GM12878 (cell line): ENCODE data around the gene GARNL3. TPM values are rescaled to one million over a fixed set of nuclear protein-coding genes. Genes with fewer than 3 reads are reported as not detected.

ENCODE experiments used
- ATAC-seq: fragments of 200-7000 bp; cut with Tn5 transposase; 3 replicates; pipeline ENCODE4 v1.9.1; 2020; ENCODE audit warnings: mild to moderate bottlenecking, moderate library complexity
- BruUV-seq: library from RNA; stranded (reverse); fragments of 400-500 nt; replicated peaks from 2 replicates; lab custom pipeline; 2021; lab: Mats Ljungman, UMichigan
- CTCF ChIA-PET: fragments of 300-600 bp; sonication (Branson Sonifier 250); formaldehyde crosslinking; extraction: SDS; loops from one replicate; lab custom pipeline; 2021; ENCODE audit warnings: inconsistent platforms; lab: Yijun Ruan, JAX
- POLR2A ChIA-PET: fragments of 350-600 bp; formaldehyde crosslinking; extraction: SDS; loops from one replicate; lab custom pipeline; 2021; ENCODE audit warnings: inconsistent platforms; lab: Charles Lee
- RAD21 ChIA-PET: fragments of 300-600 bp; sonication (Branson Sonifier 250); formaldehyde crosslinking; loops from one replicate; lab custom pipeline; 2023; ENCODE audit warnings: antibody characterized with exemption; ENCODE audit not compliant: unreplicated experiment; lab: Charles Lee
- SMC1A ChIA-PET: fragments of 300-600 bp; sonication (Branson Sonifier 250); formaldehyde crosslinking; loops from one replicate; lab custom pipeline; 2023; ENCODE audit not compliant: unreplicated experiment, uncharacterized antibody; lab: Charles Lee
- DNase-seq: peaks from one replicate; pipeline ENCODE4 v3.0.0-alpha.2; 2011; ENCODE audit warnings: low read depth, low spot score
- FAIRE-seq: peaks from 3 replicates; lab custom pipeline; 2011; peaks lifted over from hg19 to GRCh38; lab: Jason Lieb, UNC
- H2AFZ ChIP-seq: 2 replicates; pipeline ENCODE4 v1.6.0; 2011; ENCODE audit warnings: low read depth, low read length, control low read depth; ENCODE audit not compliant: control insufficient read depth
- H3K27ac ChIP-seq: 2 replicates; pipeline ENCODE4 v1.5.1; 2011; ENCODE audit warnings: control low read depth; ENCODE audit not compliant: control insufficient read depth, insufficient read depth
- H3K27me3 ChIP-seq, 2 experiments: replicated peaks in 1 of 2; 2 replicates each; pipeline versions ENCODE4 v1.6.0 to v1.6.1; 2011; ENCODE audit warnings: low read length in 1 of 2; ENCODE audit not compliant: control insufficient read depth in 2 of 2, insufficient read depth in 2 of 2
- H3K36me3 ChIP-seq, 2 experiments: 2 replicates each; pipeline ENCODE4 v1.5.1; 2011; ENCODE audit warnings: low read length in 1 of 2; ENCODE audit not compliant: control insufficient read depth in 2 of 2, insufficient read depth in 2 of 2
- H3K4me1 ChIP-seq: 2 replicates; pipeline ENCODE4 v1.6.1; 2011; ENCODE audit warnings: mild to moderate bottlenecking, low read length, moderate library complexity, mixed read lengths; ENCODE audit not compliant: control insufficient read depth, insufficient read depth
- H3K4me2 ChIP-seq: 2 replicates; pipeline ENCODE4 v1.6.0; 2011; ENCODE audit warnings: control low read depth; ENCODE audit not compliant: control insufficient read depth, insufficient read depth
- H3K4me3 ChIP-seq: fragments of 200-600 bp; sonication (generic); 2 replicates; pipeline ENCODE4 v1.5.1; 2016
- H3K79me2 ChIP-seq: 2 replicates; pipeline ENCODE4 v1.6.0; 2011; ENCODE audit warnings: low read length; ENCODE audit not compliant: control insufficient read depth, insufficient read depth
- H3K9ac ChIP-seq: 2 replicates; pipeline ENCODE4 v1.8.0; 2011; ENCODE audit warnings: low read length, control low read depth, mixed read lengths; ENCODE audit not compliant: control insufficient read depth, insufficient read depth
- H3K9me3 ChIP-seq: replicated peaks from 3 replicates; pipeline ENCODE4 v1.5.1; 2011; ENCODE audit warnings: mild to moderate bottlenecking, low read length; ENCODE audit not compliant: control insufficient read depth, insufficient read depth
- H4K20me1 ChIP-seq: 2 replicates; pipeline ENCODE4 v1.6.0; 2011; ENCODE audit not compliant: control insufficient read depth, insufficient read depth
- ATF7 ChIP-seq: fragments of 450-650 bp; IDR thresholded peaks from 2 replicates; pipeline ENCODE4 v1.6.1; 2016; ENCODE audit warnings: low read depth, mild to moderate bottlenecking
- BCL11A ChIP-seq: IDR thresholded peaks from 2 replicates; pipeline ENCODE4 v1.6.1; 2011; ENCODE audit warnings: low read depth, low read length
- EGR1 ChIP-seq, 2 experiments: IDR thresholded peaks; 1 replicate in 1 of 2; 2 replicates in 1 of 2; pipeline ENCODE4 v1.6.1; 2011 to 2012; ENCODE audit warnings: low read depth in 2 of 2, low read length in 2 of 2, borderline replicate concordance in 1 of 2, mild to moderate bottlenecking in 1 of 2, moderate library complexity in 1 of 2
- EP300 ChIP-seq, 2 experiments: fragments of 150-350 bp in 1 of 2; IDR thresholded peaks; 2 replicates each; pipeline ENCODE4 v1.6.1; 2011 to 2012; ENCODE audit warnings: low read depth in 2 of 2, low read length in 2 of 2, borderline replicate concordance in 1 of 2, improper control_type of control experiment in 1 of 2, inconsistent platforms in 1 of 2; ENCODE audit not compliant: control insufficient read depth in 1 of 2
- EZH2 ChIP-seq: IDR thresholded peaks from 2 replicates; pipeline ENCODE4 v1.6.1; 2012; ENCODE audit warnings: low read depth, mild to moderate bottlenecking, control low read depth, inconsistent platforms, low read length, borderline replicate concordance; ENCODE audit not compliant: control insufficient read depth
- HCFC1 ChIP-seq: fragments of 150-350 bp; IDR thresholded peaks from 2 replicates; pipeline ENCODE4 v1.6.1; 2014; ENCODE audit warnings: low read length
- HDAC2 ChIP-seq: fragments of 200-600 bp; sonication (generic); IDR thresholded peaks from 2 replicates; pipeline ENCODE4 v1.6.1; 2017
- POLR2AphosphoS5 ChIP-seq: IDR thresholded peaks from 2 replicates; pipeline ENCODE4 v1.6.1; 2011; ENCODE audit warnings: mild to moderate bottlenecking, low read length, inconsistent platforms
- POU2F2 ChIP-seq: IDR thresholded peaks from 3 replicates; pipeline ENCODE4 v1.6.1; 2011; ENCODE audit warnings: low read depth, mild to moderate bottlenecking, low read length, borderline replicate concordance
- RB1 ChIP-seq: fragments of 450-650 bp; formaldehyde crosslinking; IDR thresholded peaks from 2 replicates; pipeline ENCODE4 v1.6.1; 2017; ENCODE audit warnings: mild to moderate bottlenecking, borderline replicate concordance
- SIX5 ChIP-seq: IDR thresholded peaks from 2 replicates; pipeline ENCODE4 v1.6.1; 2011; ENCODE audit warnings: mild to moderate bottlenecking, low read depth, low read length, moderate library complexity; ENCODE audit not compliant: severe bottlenecking
- SMARCA5 ChIP-seq: fragments of 450-650 bp; IDR thresholded peaks from 2 replicates; pipeline ENCODE4 v1.6.1; 2017; ENCODE audit warnings: mild to moderate bottlenecking
- SMC3 ChIP-seq: IDR thresholded peaks from 2 replicates; pipeline ENCODE4 v1.6.1; 2011; ENCODE audit warnings: low read length, improper control_type of control experiment, borderline replicate concordance
- SPI1 ChIP-seq: IDR thresholded peaks from 2 replicates; pipeline ENCODE4 v1.6.1; 2011; ENCODE audit warnings: low read depth, mild to moderate bottlenecking, low read length, moderate library complexity, borderline replicate concordance; ENCODE audit not compliant: insufficient read depth
- SREBF1 ChIP-seq: IDR thresholded peaks from 2 replicates; pipeline ENCODE4 v1.6.1; 2012; ENCODE audit warnings: mild to moderate bottlenecking, low read length
- SUZ12 ChIP-seq: fragments of 200-600 bp; sonication (generic); IDR thresholded peaks from one replicate; pipeline ENCODE4 v1.6.1; 2018; ENCODE audit warnings: antibody characterized with exemption, mild to moderate bottlenecking; ENCODE audit not compliant: unreplicated experiment
- TBL1XR1 ChIP-seq: IDR thresholded peaks from 2 replicates; pipeline ENCODE4 v1.6.1; 2012; ENCODE audit warnings: low read depth, low read length, improper control_type of control experiment
- TCF12 ChIP-seq: IDR thresholded peaks from 2 replicates; pipeline ENCODE4 v1.6.1; 2011; ENCODE audit warnings: low read depth, mild to moderate bottlenecking, low read length
- TCF3 ChIP-seq: IDR thresholded peaks from 2 replicates; pipeline ENCODE4 v1.6.1; 2012; ENCODE audit warnings: low read depth, mild to moderate bottlenecking, low read length, borderline replicate concordance; ENCODE audit not compliant: insufficient read depth
- TCF7 ChIP-seq: IDR thresholded peaks from 2 replicates; pipeline ENCODE4 v1.6.1; 2014; ENCODE audit warnings: antibody characterized with exemption, borderline replicate concordance
- WRNIP1 ChIP-seq: IDR thresholded peaks from 2 replicates; pipeline ENCODE4 v1.6.1; 2011; ENCODE audit warnings: low read depth, low read length, improper control_type of control experiment, borderline replicate concordance
- ZNF24 ChIP-seq: fragments of 450-650 bp; IDR thresholded peaks from 2 replicates; pipeline ENCODE4 v1.6.1; 2017; ENCODE audit warnings: antibody characterized with exemption, mild to moderate bottlenecking
- WGBS: methylation state at CpG from one replicate; pipeline ENCODE4 v1.1.6; 2016; ENCODE audit warnings: low lambda C conversion rate; ENCODE audit not compliant: insufficient replicate concordance, insufficient coverage; ENCODE audit errors: missing lambda C conversion rate; 5-methylcytosine and 5-hydroxymethylcytosine counted together
- in situ Hi-C: fragments of 300-500 bp; cut with MboI; formaldehyde crosslinking; loops from 9 replicates; pipeline ENCODE4 v1.14.3; 2018; ENCODE audit warnings: mixed read lengths
- intact Hi-C: fragments of 100-400 bp; cut with micrococcal nuclease; formaldehyde crosslinking; loops from one replicate; pipeline ENCODE4 v1.14.2; 2022; ENCODE audit not compliant: unreplicated experiment
- polyA plus RNA-seq, 11 experiments: library from polyadenylated mRNA; depleted of rRNA in 4 of 11; unstranded in 6 of 11; stranded (reverse) in 5 of 11; fragments of >200 nt; fragmentation: Nextera tagmentation in 4 of 11; fragmentation: Illumina TruSeq in 1 of 11; extraction: Ambion mirVana in 4 of 11; extraction: Trizol in 1 of 11; gene quantifications; 1 replicate in 1 of 11; 2 replicates in 10 of 11; pipeline versions ENCODE4 v1.2.1 to v1.2.3, GENCODE V29; 2011 to 2016; ENCODE audit warnings: inconsistent platforms in 2 of 11, missing spikeins in 2 of 11, low read depth in 1 of 11
- total RNA-seq, 4 experiments: library from RNA; depleted of rRNA in 3 of 4; stranded (reverse); fragments of >200 nt in 3 of 4; fragmentation: Illumina TruSeq in 1 of 4; extraction: Trizol in 1 of 4; gene quantifications; 2 replicates each; pipeline versions ENCODE4 v1.2.1 to v1.2.3, GENCODE V29; 2013 to 2021
- TF ChIP-seq, protein P1 (sequence below): fragments of 450-650 bp; IDR thresholded peaks from 2 replicates; pipeline ENCODE4 v1.6.1; 2016; ENCODE audit warnings: mild to moderate bottlenecking

GARNL3 gene
- total and polyA plus RNA-seq, 10 of the 15 experiments (the other 5 are each of a cell fraction or from before 2014, with no cell fraction given), result 0.89 to 13.2 (median 6.3) TPM

DNA sequence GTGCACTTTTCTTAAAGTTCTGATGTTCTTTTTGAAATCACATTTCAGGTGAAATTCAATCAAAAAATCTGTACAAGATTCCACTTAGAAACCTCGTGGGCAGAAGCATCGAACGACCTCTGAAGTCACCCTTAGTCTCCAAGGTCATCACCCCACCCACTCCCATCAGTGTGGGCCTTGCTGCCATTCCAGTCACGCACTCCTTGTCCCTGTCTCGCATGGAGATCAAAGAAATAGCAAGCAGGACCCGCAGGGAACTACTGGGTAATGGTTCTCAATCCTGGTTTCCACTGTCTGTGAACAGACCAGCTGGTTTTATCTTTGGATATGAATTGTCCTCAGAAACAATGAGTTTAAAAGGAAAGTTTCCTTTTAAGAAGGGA lies 124.3 kb downstream of the GARNL3 start (continued):
- TF ChIP-seq SREBF1 (no peak), SMC3 (no peak), POU2F2 (no peak), TCF12 (no peak)

DNA sequence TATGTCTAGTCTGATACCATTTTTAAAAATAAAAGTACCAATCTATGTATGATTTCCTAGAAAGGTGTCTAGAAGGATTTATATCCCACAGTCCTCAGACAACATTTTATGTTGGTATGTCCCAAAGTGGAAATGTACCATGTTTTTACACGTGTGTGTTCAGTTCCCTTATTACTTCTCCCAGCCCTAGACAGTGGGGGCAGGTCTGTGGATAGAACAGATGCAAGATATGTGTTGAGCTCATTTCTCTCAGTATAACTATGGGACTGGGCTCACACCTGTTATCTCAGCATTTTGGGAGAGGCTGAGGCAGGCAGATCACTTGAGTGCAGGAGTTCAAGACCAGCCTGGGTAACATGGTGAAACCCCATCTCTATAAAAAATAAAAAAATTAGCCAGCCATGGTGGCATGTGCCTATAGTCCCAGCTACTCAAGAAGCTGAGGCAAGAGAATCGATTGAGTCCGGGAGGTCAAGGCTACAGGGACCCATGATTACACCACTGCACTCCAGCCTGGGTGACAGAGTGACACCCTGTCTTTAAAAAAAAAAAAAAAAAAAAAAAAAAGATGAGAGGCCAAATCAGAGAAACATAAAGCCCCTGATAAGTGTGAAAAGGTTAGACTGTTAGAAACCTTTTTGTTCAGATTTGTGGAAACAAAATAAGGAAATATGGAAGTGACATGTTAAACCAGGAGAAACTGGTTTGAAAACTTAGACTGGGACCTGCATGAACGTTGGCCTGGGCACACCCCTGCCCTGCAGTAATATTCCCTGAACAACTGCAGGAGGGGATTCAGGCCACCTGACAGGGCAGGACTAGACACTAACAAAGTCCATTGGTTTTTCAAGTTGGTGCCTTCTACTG lies 125.0 kb downstream of the GARNL3 start:
- Histone ChIP-seq H3K9me3 (no peaks in the 10 kb centered on the region), H4K20me1 (no peaks in the 10 kb centered on the region), H3K4me2 (no peak overlapping the region), H3K27me3 (no peaks in the 10 kb centered on the region), H3K36me3 (no peaks in the 10 kb centered on the region), H3K27ac (peak overlapping the region; percentile 65), H3K79me2 (no peaks in the 10 kb centered on the region), H3K4me3 (no peak overlapping the region), H3K4me1 (peaks cover 27% of the 10 kb centered on the region), H2AFZ (peak overlapping the region; percentile 39), H3K9ac (no peak overlapping the region)
- ATAC-seq (peak; percentile 21), DNase-seq (no peak), FAIRE-seq (no peak)
- BruUV-seq, result no TSS peak
- POLR2A ChIA-PET, result interaction anchor here (1.1 kb wide), 1 partner anchor 385 kb away, joined by 3 read pairs; no protein-coding TSS in a partner anchor
- RAD21 ChIA-PET, result interaction anchor here (1.0 kb wide), 2 partner anchors 8 to 35 kb away, joined by 3 read pairs; partner anchors contain the start of gene ZNF79
- SMC1A ChIA-PET, result interaction anchor here (0.6 to 1.2 kb wide), 2 partner anchors 34 to 78 kb away, joined by 4 read pairs; partner anchors contain the start of gene ZNF79
- in situ Hi-C loops (no loop called here), intact Hi-C loops (no loop called here)
- TF ChIP-seq WRNIP1 (no peak), EGR1 (IDR thresholded peaks at IDR 0.05; ENCODE audit: borderline replicate concordance in 1 of 2, low read depth in 2 of 2, low read length in 2 of 2) (no peak), POLR2AphosphoS5 (no peak), TCF7 (no peak), HDAC2 (no peak), ATF7 (no peak), SMARCA5 (no peak), RB1 (no peak), SIX5 (no peak), SREBF1 (no peak), SUZ12 (no peak), SPI1 (no peak), TCF3 (no peak), ZNF24 (no peak), BCL11A (no peak), EP300 (IDR thresholded peaks at IDR 0.05; ENCODE audit: borderline replicate concordance in 1 of 2, control insufficient read depth in 1 of 2, low read depth in 2 of 2, low read length in 2 of 2) (no peak), HCFC1 (no peak), EZH2 (no peak), TBL1XR1 (no peak)
- TF ChIP-seq, protein P1, sequence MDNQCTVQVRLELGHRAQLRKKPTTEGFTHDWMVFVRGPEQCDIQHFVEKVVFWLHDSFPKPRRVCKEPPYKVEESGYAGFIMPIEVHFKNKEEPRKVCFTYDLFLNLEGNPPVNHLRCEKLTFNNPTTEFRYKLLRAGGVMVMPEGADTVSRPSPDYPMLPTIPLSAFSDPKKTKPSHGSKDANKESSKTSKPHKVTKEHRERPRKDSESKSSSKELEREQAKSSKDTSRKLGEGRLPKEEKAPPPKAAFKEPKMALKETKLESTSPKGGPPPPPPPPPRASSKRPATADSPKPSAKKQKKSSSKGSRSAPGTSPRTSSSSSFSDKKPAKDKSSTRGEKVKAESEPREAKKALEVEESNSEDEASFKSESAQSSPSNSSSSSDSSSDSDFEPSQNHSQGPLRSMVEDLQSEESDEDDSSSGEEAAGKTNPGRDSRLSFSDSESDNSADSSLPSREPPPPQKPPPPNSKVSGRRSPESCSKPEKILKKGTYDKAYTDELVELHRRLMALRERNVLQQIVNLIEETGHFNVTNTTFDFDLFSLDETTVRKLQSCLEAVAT, result no peak
- CTCF ChIA-PET, result interaction anchor here (1.8 kb wide), 1 partner anchor 71 kb away, joined by 3 read pairs; no protein-coding TSS in a partner anchor
- 54% methylated on average over 3 of the region's 4 CpGs for whole genome bisulfite sequencing
